Medulla oblongata (tissue), 1 donor: Measurements from ENCODE around the gene IPCEF1.

Experiments used
- DNase-seq: peaks from one replicate; pipeline ENCODE4 v3.0.0-alpha.2; 2015; ENCODE audit errors: extremely low spot score

IPCEF1 gene

GRCh38 chr6:154356690-154357089 is at the start of gene IPCEF1:
TSS of gene IPCEF1 (minus strand) at chr6:154356803. CDS start at chr6:154265947, 90,856 bp downstream.
- DNase-seq: peak; percentile 67

GRCh38 chr6:154406301-154406700 is 49.7 kb upstream of the IPCEF1 start:
- no peak for DNase-seq

GRCh38 chr6:154404791-154405400 is 48.3 kb upstream of the IPCEF1 start:
- no peak for DNase-seq

- peak; percentile 47 for DNase-seq
Measured at GRCh38 chr6:154403788-154404187, 47.2 kb upstream of the IPCEF1 start.

- DNase-seq: no peak
Measured at GRCh38 chr6:154402081-154402780, 45.6 kb upstream of the IPCEF1 start.

GRCh38 chr6:154399097-154399496 is 42.5 kb upstream of the IPCEF1 start:
- peak; percentile 73 for DNase-seq

- no peak for DNase-seq
Measured at GRCh38 chr6:154397491-154398195, 41.0 kb upstream of the IPCEF1 start.

- no peak for DNase-seq
Measured at GRCh38 chr6:154395878-154396277, 39.3 kb upstream of the IPCEF1 start.

GRCh38 chr6:154395316-154395715 is 38.7 kb upstream of the IPCEF1 start:
- DNase-seq: peak; percentile 5

GRCh38 chr6:154394571-154394970 is 38.0 kb upstream of the IPCEF1 start:
- peak; percentile 69 for DNase-seq

- no peak for DNase-seq
Measured at GRCh38 chr6:154390034-154390433, 33.4 kb upstream of the IPCEF1 start.

- DNase-seq: no peak
Measured at GRCh38 chr6:154388803-154389202, 32.2 kb upstream of the IPCEF1 start.

- no peak for DNase-seq
Measured at GRCh38 chr6:154386848-154387717, 30.5 kb upstream of the IPCEF1 start.

- no peak for DNase-seq
Measured at GRCh38 chr6:154384191-154384590, 27.6 kb upstream of the IPCEF1 start.

GRCh38 chr6:154383273-154383672 is 26.7 kb upstream of the IPCEF1 start:
- DNase-seq: no peak

GRCh38 chr6:154382740-154383139 is 26.1 kb upstream of the IPCEF1 start:
- DNase-seq: no peak

- DNase-seq: no peak
Measured at GRCh38 chr6:154381548-154381947, 24.9 kb upstream of the IPCEF1 start.

GRCh38 chr6:154380741-154381140 is 24.1 kb upstream of the IPCEF1 start:
- DNase-seq: peak; percentile 76

- no peak for DNase-seq
Measured at GRCh38 chr6:154379585-154379984, 23.0 kb upstream of the IPCEF1 start.

GRCh38 chr6:154378518-154378917 is 21.9 kb upstream of the IPCEF1 start:
- no peak for DNase-seq

- no peak for DNase-seq
Measured at GRCh38 chr6:154377726-154378125, 21.1 kb upstream of the IPCEF1 start.

- DNase-seq: no peak
Measured at GRCh38 chr6:154373971-154374370, 17.4 kb upstream of the IPCEF1 start.
